Measurements from ENCODE around the gene CTAGE1.

- TF ChIP-seq EZH2phosphoT487 (IDR thresholded peaks at IDR 0.05; ENCODE audit: borderline replicate concordance, low read length) (no peak), CTCF (conservative IDR thresholded peaks at IDR 0.05; ENCODE audit: low read depth, low read length) (no peak), EZH2 (IDR thresholded peaks at IDR 0.05; ENCODE audit: low read length, unreplicated experiment) (no peak)
These were observed 26.0 kb downstream of the CTAGE1 start for GRCh38 chr18:22391407-22392345.

Data from PC-3 (cell line).